ENCODE measurements around the gene DUSP11. TPM values are rescaled to one million over a fixed set of nuclear protein-coding genes. Genes with fewer than 3 reads are reported as not detected.

The DUSP11 gene
- total and polyA plus RNA-seq, 9 of the 15 experiments (the other 6 are each of a cell fraction or from before 2014, with no cell fraction given) = 20.7 to 79.8 (median 29.3) TPM

- Histone ChIP-seq H3K9me1 (ENCODE audit: control insufficient read depth, insufficient read depth, low read length) (no peaks in the 10 kb centered on the region), H3K36me3 (ENCODE audit: control insufficient read depth, insufficient read depth, low read length) (no peaks in the 10 kb centered on the region), H3K27me3 (ENCODE audit: control insufficient read depth in 2 of 2, insufficient read depth in 2 of 2, low read length in 2 of 2) (no peaks in the 10 kb centered on the region), H3K9ac (ENCODE audit: insufficient read depth in 1 of 2, low read depth in 2 of 2, low read length in 2 of 2) (no peak overlapping the region), H3K4me3 (no peak overlapping the region), H2AFZ (ENCODE audit: low read depth, low read length) (no peak overlapping the region), H3K9me3 (replicated peaks; ENCODE audit: control insufficient read depth, insufficient read depth, low read depth, low read length) (no peaks in the 10 kb centered on the region), H3K79me2 (ENCODE audit: control insufficient read depth, insufficient read depth, low read length) (peaks cover 17% of the 10 kb centered on the region), H3K4me2 (ENCODE audit: insufficient read depth, low read length) (no peak overlapping the region), H3K4me1 (replicated peaks in 1 of 2; ENCODE audit: control insufficient read depth in 2 of 2, insufficient read depth in 2 of 2, low read length in 2 of 2) (peaks cover 4 to 14% of the 10 kb centered on the region in 2 experiments; a peak in 4 of 5 replicates), H4K20me1 (replicated peaks; ENCODE audit: control insufficient read depth, insufficient read depth, low read length) (no peaks in the 10 kb centered on the region), H3K27ac (ENCODE audit: extremely low read depth, low read depth, low read length) (no peak overlapping the region)
- ATAC-seq (no peak), DNase-seq (ENCODE audit: extremely low read depth in 1 of 4, low spot score in 3 of 4) (no peak), FAIRE-seq (no peak)
- WGBS (ENCODE audit: insufficient coverage, low coverage, missing lambda C conversion rate) = 16% methylated on average over 4 of the region's 4 CpGs
- intact Hi-C loops (cut with micrococcal nuclease) (loop anchor here (10.0 kb wide), 7 partner anchors 151 to 569 kb away; partner anchors contain the start of genes BOLA3 and TET3), in situ Hi-C loops (cut with MboI) (no loop called here)
- BruUV-seq (replicated peaks) = no TSS peak
- ChIA-PET POLR2A (no interaction called here), CTCF (ENCODE audit: low intra/inter-chr PET ratio) (interaction anchor here (1.3 kb wide), 1 partner anchor 162 kb away, joined by 4 read pairs; no protein-coding TSS in a partner anchor)
- TF ChIP-seq NFE2 (IDR thresholded peaks at IDR 0.05; ENCODE audit: low read depth) = no peak
- no peak for TF ChIP-seq PPARD (CRISPR knock-in tag; IDR thresholded peaks at IDR 0.05)
- TF ChIP-seq, protein P1, sequence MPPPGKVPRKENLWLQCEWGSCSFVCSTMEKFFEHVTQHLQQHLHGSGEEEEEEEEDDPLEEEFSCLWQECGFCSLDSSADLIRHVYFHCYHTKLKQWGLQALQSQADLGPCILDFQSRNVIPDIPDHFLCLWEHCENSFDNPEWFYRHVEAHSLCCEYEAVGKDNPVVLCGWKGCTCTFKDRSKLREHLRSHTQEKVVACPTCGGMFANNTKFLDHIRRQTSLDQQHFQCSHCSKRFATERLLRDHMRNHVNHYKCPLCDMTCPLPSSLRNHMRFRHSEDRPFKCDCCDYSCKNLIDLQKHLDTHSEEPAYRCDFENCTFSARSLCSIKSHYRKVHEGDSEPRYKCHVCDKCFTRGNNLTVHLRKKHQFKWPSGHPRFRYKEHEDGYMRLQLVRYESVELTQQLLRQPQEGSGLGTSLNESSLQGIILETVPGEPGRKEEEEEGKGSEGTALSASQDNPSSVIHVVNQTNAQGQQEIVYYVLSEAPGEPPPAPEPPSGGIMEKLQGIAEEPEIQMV (tag; conservative IDR thresholded peaks at IDR 0.05; ENCODE audit: low read depth) = no peak
- no peak for TF ChIP-seq TAF7 (tag; IDR thresholded peaks at IDR 0.05)
- TF ChIP-seq, protein P2, sequence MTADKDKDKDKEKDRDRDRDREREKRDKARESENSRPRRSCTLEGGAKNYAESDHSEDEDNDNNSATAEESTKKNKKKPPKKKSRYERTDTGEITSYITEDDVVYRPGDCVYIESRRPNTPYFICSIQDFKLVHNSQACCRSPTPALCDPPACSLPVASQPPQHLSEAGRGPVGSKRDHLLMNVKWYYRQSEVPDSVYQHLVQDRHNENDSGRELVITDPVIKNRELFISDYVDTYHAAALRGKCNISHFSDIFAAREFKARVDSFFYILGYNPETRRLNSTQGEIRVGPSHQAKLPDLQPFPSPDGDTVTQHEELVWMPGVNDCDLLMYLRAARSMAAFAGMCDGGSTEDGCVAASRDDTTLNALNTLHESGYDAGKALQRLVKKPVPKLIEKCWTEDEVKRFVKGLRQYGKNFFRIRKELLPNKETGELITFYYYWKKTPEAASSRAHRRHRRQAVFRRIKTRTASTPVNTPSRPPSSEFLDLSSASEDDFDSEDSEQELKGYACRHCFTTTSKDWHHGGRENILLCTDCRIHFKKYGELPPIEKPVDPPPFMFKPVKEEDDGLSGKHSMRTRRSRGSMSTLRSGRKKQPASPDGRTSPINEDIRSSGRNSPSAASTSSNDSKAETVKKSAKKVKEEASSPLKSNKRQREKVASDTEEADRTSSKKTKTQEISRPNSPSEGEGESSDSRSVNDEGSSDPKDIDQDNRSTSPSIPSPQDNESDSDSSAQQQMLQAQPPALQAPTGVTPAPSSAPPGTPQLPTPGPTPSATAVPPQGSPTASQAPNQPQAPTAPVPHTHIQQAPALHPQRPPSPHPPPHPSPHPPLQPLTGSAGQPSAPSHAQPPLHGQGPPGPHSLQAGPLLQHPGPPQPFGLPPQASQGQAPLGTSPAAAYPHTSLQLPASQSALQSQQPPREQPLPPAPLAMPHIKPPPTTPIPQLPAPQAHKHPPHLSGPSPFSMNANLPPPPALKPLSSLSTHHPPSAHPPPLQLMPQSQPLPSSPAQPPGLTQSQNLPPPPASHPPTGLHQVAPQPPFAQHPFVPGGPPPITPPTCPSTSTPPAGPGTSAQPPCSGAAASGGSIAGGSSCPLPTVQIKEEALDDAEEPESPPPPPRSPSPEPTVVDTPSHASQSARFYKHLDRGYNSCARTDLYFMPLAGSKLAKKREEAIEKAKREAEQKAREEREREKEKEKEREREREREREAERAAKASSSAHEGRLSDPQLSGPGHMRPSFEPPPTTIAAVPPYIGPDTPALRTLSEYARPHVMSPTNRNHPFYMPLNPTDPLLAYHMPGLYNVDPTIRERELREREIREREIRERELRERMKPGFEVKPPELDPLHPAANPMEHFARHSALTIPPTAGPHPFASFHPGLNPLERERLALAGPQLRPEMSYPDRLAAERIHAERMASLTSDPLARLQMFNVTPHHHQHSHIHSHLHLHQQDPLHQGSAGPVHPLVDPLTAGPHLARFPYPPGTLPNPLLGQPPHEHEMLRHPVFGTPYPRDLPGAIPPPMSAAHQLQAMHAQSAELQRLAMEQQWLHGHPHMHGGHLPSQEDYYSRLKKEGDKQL (CRISPR knock-in tag; IDR thresholded peaks at IDR 0.05; ENCODE audit: borderline replicate concordance) = no peak
- TF ChIP-seq EHMT2 (IDR thresholded peaks at IDR 0.05) = no peak
- no peak for TF ChIP-seq RBM15 (IDR thresholded peaks at IDR 0.05; ENCODE audit: insufficient read depth, low read length)
- TF ChIP-seq ZNF274 (IDR thresholded peaks at IDR 0.05; ENCODE audit: borderline replicate concordance, low read depth, low read length) = no peak
- TF ChIP-seq MYBL2 (IDR thresholded peaks at IDR 0.05; ENCODE audit: low read depth) = no peak
- TF ChIP-seq MYBL2 (CRISPR knock-in tag; IDR thresholded peaks at IDR 0.05; ENCODE audit: borderline replicate concordance) = no peak
- no peak for TF ChIP-seq PTBP1 (IDR thresholded peaks at IDR 0.05; ENCODE audit: low read depth, low read length)
- no peak for TF ChIP-seq FOXM1 (IDR thresholded peaks at IDR 0.05; ENCODE audit: low read depth)
- TF ChIP-seq FOXM1 (CRISPR knock-in tag; IDR thresholded peaks at IDR 0.05; ENCODE audit: low read depth) = no peak
- TF ChIP-seq SRSF7 (optimal IDR thresholded peaks at IDR 0.05; ENCODE audit: low read depth, low read length) = no peak
Observed at GRCh38 chr2:73825408-73825807, 45.5 kb upstream of the DUSP11 start.
